Inflammatory macrophage treated with lipopolysaccharide for 1 hour (primary cell): ENCODE measurements around the gene SLC6A2.

Experiments used
- DNase-seq, 2 donors: peaks; one replicate each; pipeline ENCODE4 v3.0.0-alpha.2; 2020 to 2022

SLC6A2 gene

GRCh38 chr16:55651841-55652824, 3.7 kb upstream of the SLC6A2 start:
- no peak for DNase-seq

- no peak for DNase-seq
These were observed 2.7 kb upstream of the SLC6A2 start for GRCh38 chr16:55653106-55653505.

GRCh38 chr16:55655381-55655896, 349 bp upstream of the SLC6A2 start:
- no peak for DNase-seq

- DNase-seq: no peak
These were observed 904 bp downstream of the SLC6A2 start for GRCh38 chr16:55656691-55657092.

GRCh38 chr16:55657616-55658015, 1.8 kb downstream of the SLC6A2 start:
- DNase-seq: no peak

GRCh38 chr16:55658898-55659420, 3.2 kb downstream of the SLC6A2 start:
- DNase-seq: no peak

GRCh38 chr16:55660026-55660425, 4.2 kb downstream of the SLC6A2 start:
- no peak for DNase-seq

- DNase-seq: no peak
These were observed 5.0 kb downstream of the SLC6A2 start for GRCh38 chr16:55660828-55661227.

GRCh38 chr16:55661941-55662643, 6.3 kb downstream of the SLC6A2 start:
- no peak for DNase-seq

GRCh38 chr16:55662644-55663031, 6.8 kb downstream of the SLC6A2 start:
- no peak for DNase-seq

- DNase-seq: no peak
These were observed 7.4 kb downstream of the SLC6A2 start for GRCh38 chr16:55663225-55663624.

- no peak for DNase-seq
These were observed 8.2 kb downstream of the SLC6A2 start for GRCh38 chr16:55663765-55664677.

GRCh38 chr16:55664786-55665407, 9.1 kb downstream of the SLC6A2 start:
- no peak for DNase-seq

GRCh38 chr16:55665511-55665910, 9.7 kb downstream of the SLC6A2 start:
- no peak for DNase-seq

GRCh38 chr16:55666012-55666411, 10.2 kb downstream of the SLC6A2 start:
- DNase-seq: no peak

GRCh38 chr16:55667753-55668152, 12.0 kb downstream of the SLC6A2 start:
- DNase-seq: no peak

- DNase-seq: no peak
These were observed 12.8 kb downstream of the SLC6A2 start for GRCh38 chr16:55668340-55669281.

GRCh38 chr16:55671206-55671973, 15.6 kb downstream of the SLC6A2 start:
- no peak for DNase-seq

GRCh38 chr16:55671974-55672280, 16.1 kb downstream of the SLC6A2 start:
- no peak for DNase-seq

GRCh38 chr16:55672471-55672870, 16.7 kb downstream of the SLC6A2 start:
- DNase-seq: no peak
